Stimulated activated CD8-positive, alpha-beta memory T cell treated with anti-CD3 and anti-CD28 coated beads, Interleukin-4, amount 100 ng/mL, for 1 hour (primary cell): Measurements from ENCODE around the gene GPR137B.
"Not testable (repeated sequence)": the region's sequence is repeated elsewhere in the genome, so short reads cannot be mapped to it uniquely, and the experiment has no call there.

ENCODE experiments used
- DNase-seq, 2 donors: peaks; one replicate each; pipeline ENCODE4 v3.0.0-alpha.2; 2020; ENCODE audit warnings: low read depth in 2 of 2, low spot score in 1 of 2

The GPR137B gene

GRCh38 chr1:236188084-236188483 lies 45.7 kb downstream of the GPR137B start:
- DNase-seq: not testable (repeated sequence)

GRCh38 chr1:236193184-236193583 lies 50.8 kb downstream of the GPR137B start:
- no peak for DNase-seq

- DNase-seq: no peak
Observed at GRCh38 chr1:236200925-236201324, 58.6 kb downstream of the GPR137B start.

GRCh38 chr1:236201786-236202185 lies 59.4 kb downstream of the GPR137B start:
- no peak for DNase-seq

- no peak for DNase-seq
Observed at GRCh38 chr1:236204039-236204438, 61.7 kb downstream of the GPR137B start.

- DNase-seq: no peak
Observed at GRCh38 chr1:236204656-236205055, 62.3 kb downstream of the GPR137B start.

GRCh38 chr1:236206548-236206947 lies 64.2 kb downstream of the GPR137B start:
- no peak for DNase-seq

- DNase-seq: no peak
Observed at GRCh38 chr1:236207121-236207520, 64.8 kb downstream of the GPR137B start.

GRCh38 chr1:236207569-236207968 lies 65.2 kb downstream of the GPR137B start:
- DNase-seq: no peak

- DNase-seq: no peak
Observed at GRCh38 chr1:236209185-236209584, 66.8 kb downstream of the GPR137B start.

GRCh38 chr1:236209713-236210112 lies 67.4 kb downstream of the GPR137B start:
- no peak for DNase-seq

GRCh38 chr1:236211815-236212214 lies 69.5 kb downstream of the GPR137B start:
- DNase-seq: no peak

- no peak for DNase-seq
Observed at GRCh38 chr1:236213534-236213933, 71.2 kb downstream of the GPR137B start.

- no peak for DNase-seq
Observed at GRCh38 chr1:236214761-236215160, 72.4 kb downstream of the GPR137B start.

GRCh38 chr1:236220473-236220872 lies 78.1 kb downstream of the GPR137B start:
- no peak for DNase-seq

- DNase-seq: no peak
Observed at GRCh38 chr1:236222632-236223031, 80.3 kb downstream of the GPR137B start.

GRCh38 chr1:236228411-236228810 lies 86.1 kb downstream of the GPR137B start:
- DNase-seq: no peak

GRCh38 chr1:236235116-236235515 lies 92.8 kb downstream of the GPR137B start:
- no peak for DNase-seq

GRCh38 chr1:236239092-236239585 lies 96.8 kb downstream of the GPR137B start:
- DNase-seq: no peak

- DNase-seq: no peak
Observed at GRCh38 chr1:236240675-236241074, 98.3 kb downstream of the GPR137B start.

- DNase-seq: no peak
Observed at GRCh38 chr1:236242568-236242967, 100.2 kb downstream of the GPR137B start.

GRCh38 chr1:236247286-236247685 lies 104.9 kb downstream of the GPR137B start:
- DNase-seq: no peak

GRCh38 chr1:236251587-236251986 lies 109.2 kb downstream of the GPR137B start:
- no peak for DNase-seq

GRCh38 chr1:236253119-236253518 lies 110.8 kb downstream of the GPR137B start:
- no peak for DNase-seq
